Measurements from ENCODE around the gene PRPF40B.
"Not testable (repeated sequence)": the region's sequence is repeated elsewhere in the genome, so short reads cannot be mapped to it uniquely, and the experiment has no call there.

The PRPF40B gene

DNA sequence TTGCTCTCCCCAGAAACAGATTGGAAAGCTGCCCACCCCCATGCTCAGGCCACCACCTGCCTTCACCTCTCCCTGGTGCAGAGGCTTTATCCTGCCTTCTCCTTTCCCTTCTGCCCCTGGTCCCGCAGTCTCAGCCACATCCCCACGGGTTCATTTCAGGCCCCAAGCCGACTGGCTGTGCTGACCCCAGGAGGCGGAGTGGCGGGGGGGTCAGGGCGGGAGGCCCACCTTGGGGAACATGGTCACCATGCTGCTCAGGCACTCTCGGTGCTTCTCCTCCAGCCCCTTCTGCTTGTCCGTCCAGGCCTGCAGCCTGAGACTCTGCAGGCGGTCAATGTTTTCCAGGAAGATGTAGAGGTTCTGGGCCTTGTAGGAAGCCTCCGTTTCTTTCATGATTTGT is 24.8 kb upstream of the PRPF40B start:
- no peak overlapping the region for H3K4me3 Mint-ChIP-seq
- no peaks in the 10 kb centered on the region for H3K4me1 Mint-ChIP-seq (ENCODE audit: low read depth)
- H3K27me3 Mint-ChIP-seq, result no peaks in the 10 kb centered on the region
- no peaks in the 10 kb centered on the region for H3K36me3 Mint-ChIP-seq (ENCODE audit: low read depth)
- no peak overlapping the region for H3K27ac Mint-ChIP-seq
- no peaks in the 10 kb centered on the region for H3K9me3 Mint-ChIP-seq

- no peaks in the 10 kb centered on the region for H3K36me3 Mint-ChIP-seq (ENCODE audit: low read depth)
- no peaks in the 10 kb centered on the region for H3K27me3 Mint-ChIP-seq
- no peaks in the 10 kb centered on the region for H3K9me3 Mint-ChIP-seq
- H3K27ac Mint-ChIP-seq, result no peak overlapping the region
- no peaks in the 10 kb centered on the region for H3K4me1 Mint-ChIP-seq (ENCODE audit: low read depth)
- H3K4me3 Mint-ChIP-seq, result no peak overlapping the region
Observed at GRCh38 chr12:49599961-49600360, 23.4 kb upstream of the PRPF40B start.

DNA sequence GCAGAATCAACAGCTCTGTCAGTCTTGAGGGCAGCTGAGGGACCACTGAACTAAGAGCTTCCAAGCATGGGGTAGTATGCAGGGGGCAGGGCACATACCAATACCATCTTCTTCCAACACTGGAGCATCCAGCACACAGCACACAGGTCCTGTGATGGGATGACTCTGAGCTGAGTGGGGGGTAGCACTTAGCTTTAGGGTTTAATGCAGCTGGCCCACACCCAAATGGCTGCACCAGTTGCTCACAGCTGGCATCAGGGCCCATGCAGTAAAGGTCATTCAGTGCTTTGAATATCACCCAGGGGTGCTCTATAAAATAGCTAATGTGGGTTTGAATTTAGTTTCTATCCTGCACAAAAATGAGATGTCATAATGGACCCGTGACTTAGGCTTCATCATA is 19.6 kb upstream of the PRPF40B start:
- Mint-ChIP-seq H3K27ac (no peak overlapping the region), H3K9me3 (no peaks in the 10 kb centered on the region), H3K4me1 (ENCODE audit: low read depth) (no peaks in the 10 kb centered on the region), H3K27me3 (peaks cover 8% of the 10 kb centered on the region), H3K4me3 (no peak overlapping the region), H3K36me3 (ENCODE audit: low read depth) (no peaks in the 10 kb centered on the region)

- no peaks in the 10 kb centered on the region for H3K9me3 Mint-ChIP-seq
- no peak overlapping the region for H3K27ac Mint-ChIP-seq
- no peaks in the 10 kb centered on the region for H3K4me1 Mint-ChIP-seq (ENCODE audit: low read depth)
- peaks cover 8% of the 10 kb centered on the region for H3K27me3 Mint-ChIP-seq
- no peak overlapping the region for H3K4me3 Mint-ChIP-seq
- no peaks in the 10 kb centered on the region for H3K36me3 Mint-ChIP-seq (ENCODE audit: low read depth)
Observed at GRCh38 chr12:49604856-49605255, 18.5 kb upstream of the PRPF40B start.

DNA sequence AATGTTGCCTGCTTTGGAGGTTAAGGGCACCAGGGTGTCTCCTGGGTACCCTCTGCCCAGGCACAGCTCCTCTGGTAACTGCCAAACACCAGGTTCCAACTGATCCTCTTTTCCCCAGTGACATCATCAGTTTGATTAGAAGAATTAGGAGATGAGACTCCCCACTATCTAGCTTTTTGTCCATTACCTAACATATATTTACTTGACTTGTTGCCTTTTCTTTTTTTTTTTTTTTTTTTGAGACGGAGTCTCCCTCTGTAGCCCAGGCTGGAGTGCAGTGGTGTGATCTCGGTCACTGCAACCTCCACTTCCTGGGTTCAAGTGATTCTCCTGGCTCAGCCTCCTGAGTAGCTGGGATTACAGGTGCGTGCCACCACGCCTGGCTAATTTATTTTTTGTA is 17.8 kb upstream of the PRPF40B start, which contains the start of gene FAM186B:
Gene FAM186B, minus strand, starts transcription at position 101 of the 400 bp plus-strand sequence. CDS start 162 bp downstream, outside the sequence.
- H3K4me3 Mint-ChIP-seq; H3K36me3 Mint-ChIP-seq (ENCODE audit: low read depth); H3K27me3 Mint-ChIP-seq; H3K4me1 Mint-ChIP-seq (ENCODE audit: low read depth); H3K9me3 Mint-ChIP-seq; H3K27ac Mint-ChIP-seq: not testable (repeated sequence)

- Mint-ChIP-seq H3K27ac (no peak overlapping the region), H3K4me1 (ENCODE audit: low read depth) (no peaks in the 10 kb centered on the region), H3K36me3 (ENCODE audit: low read depth) (no peaks in the 10 kb centered on the region), H3K9me3 (no peaks in the 10 kb centered on the region), H3K4me3 (no peak overlapping the region), H3K27me3 (peaks cover 17% of the 10 kb centered on the region)
Observed at GRCh38 chr12:49609059-49609874, 14.1 kb upstream of the PRPF40B start.

- Mint-ChIP-seq H3K36me3 (ENCODE audit: low read depth) (no peaks in the 10 kb centered on the region), H3K4me1 (ENCODE audit: low read depth) (no peaks in the 10 kb centered on the region), H3K4me3 (no peak overlapping the region), H3K27ac (no peak overlapping the region), H3K9me3 (no peaks in the 10 kb centered on the region), H3K27me3 (peaks cover 21% of the 10 kb centered on the region)
Observed at GRCh38 chr12:49609875-49610154, 13.5 kb upstream of the PRPF40B start.

GRCh38 chr12:49610785-49611184 is 12.6 kb upstream of the PRPF40B start:
- not testable (repeated sequence) for H3K27ac Mint-ChIP-seq; H3K4me1 Mint-ChIP-seq (ENCODE audit: low read depth)

DNA sequence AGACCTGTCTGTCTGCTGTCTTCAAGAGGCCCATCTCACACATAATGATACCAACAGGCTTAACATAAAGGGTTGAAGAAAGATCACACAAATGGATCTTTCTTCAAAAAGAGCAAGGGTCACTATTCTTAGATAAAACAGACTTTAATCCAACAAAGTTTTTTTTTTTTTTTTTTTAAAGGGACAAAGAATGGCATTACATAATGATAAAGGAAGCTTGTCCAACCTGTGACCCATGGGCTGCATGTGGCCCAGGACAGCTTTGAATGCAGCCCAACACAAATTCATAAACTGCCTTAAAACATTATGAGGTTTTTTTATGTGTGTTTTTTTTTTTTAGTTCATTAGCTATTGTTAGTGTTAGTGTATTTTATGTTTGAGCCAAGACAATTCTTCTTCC is 11.2 kb upstream of the PRPF40B start:
- H3K4me1 Mint-ChIP-seq (ENCODE audit: low read depth), result peaks cover 13% of the 10 kb centered on the region
- H3K36me3 Mint-ChIP-seq (ENCODE audit: low read depth), result no peaks in the 10 kb centered on the region

More at GRCh38 chr12:49610785-49611184, 12.6 kb upstream of the PRPF40B start:
- H3K4me3 Mint-ChIP-seq; H3K36me3 Mint-ChIP-seq (ENCODE audit: low read depth); H3K9me3 Mint-ChIP-seq: not testable (repeated sequence)
- H3K27me3 Mint-ChIP-seq, result peaks cover 21% of the 10 kb centered on the region

DNA sequence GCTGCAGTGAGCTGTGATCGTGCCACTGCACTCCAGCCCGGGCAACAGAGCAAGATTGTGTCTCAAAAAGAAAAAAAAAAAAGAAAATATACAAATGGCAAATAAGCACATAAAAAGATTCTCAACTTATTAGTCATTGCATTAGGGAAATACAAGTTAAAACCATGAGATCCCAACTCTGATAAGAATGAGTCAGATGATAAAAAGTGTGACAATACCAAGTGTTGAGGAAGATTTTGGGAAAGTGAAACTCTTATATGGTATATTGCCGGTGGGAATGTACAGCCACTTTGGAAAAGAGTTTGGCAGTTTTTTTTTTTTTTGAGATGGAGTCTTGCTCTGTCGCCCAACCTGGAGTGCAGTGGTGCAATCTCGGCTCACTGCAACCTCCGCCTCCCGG is 7.6 kb upstream of the PRPF40B start:
- Mint-ChIP-seq H3K36me3 (ENCODE audit: low read depth) (no peaks in the 10 kb centered on the region), H3K4me3 (no peak overlapping the region), H3K9me3 (no peaks in the 10 kb centered on the region), H3K4me1 (ENCODE audit: low read depth) (peaks cover 17% of the 10 kb centered on the region), H3K27me3 (peaks cover 30% of the 10 kb centered on the region), H3K27ac (no peak overlapping the region)

More for the DNA sequence above, 11.2 kb upstream of the PRPF40B start:
- Mint-ChIP-seq H3K9me3 (no peaks in the 10 kb centered on the region), H3K27me3 (peaks cover 17% of the 10 kb centered on the region), H3K27ac (no peak overlapping the region), H3K4me3 (no peak overlapping the region)

DNA sequence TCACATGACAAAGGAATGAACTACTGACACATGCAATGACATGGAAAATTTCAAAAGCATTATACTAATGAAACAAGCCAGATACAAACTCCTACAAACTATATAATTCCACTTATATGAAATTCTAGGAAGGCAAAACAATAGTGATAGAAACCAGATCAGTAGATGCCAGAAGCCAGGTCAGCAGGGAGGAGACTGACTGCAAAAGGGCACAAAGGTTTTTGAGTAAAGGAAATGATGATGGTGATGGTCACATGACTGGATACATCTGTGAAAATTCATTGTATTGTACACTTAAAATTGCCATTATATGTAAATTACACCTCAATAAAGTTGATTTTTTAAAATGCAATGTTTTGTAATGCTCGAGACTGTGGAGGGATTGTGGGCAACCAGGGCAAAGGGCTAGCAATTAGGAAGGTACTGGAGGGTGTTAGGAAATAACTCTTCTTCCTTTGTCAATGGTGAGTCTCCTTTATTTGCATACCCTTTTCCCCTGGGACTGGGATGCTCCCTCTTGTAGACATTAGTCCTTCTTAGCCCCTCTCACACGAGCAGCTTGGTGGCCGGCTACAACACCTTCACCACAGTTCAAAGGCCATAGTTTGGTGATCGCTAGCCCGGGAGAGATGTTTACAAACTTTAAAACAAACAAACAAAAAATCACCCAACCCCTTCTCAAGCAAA is 6.7 kb upstream of the PRPF40B start:
- Mint-ChIP-seq H3K27ac (no peak overlapping the region), H3K4me3 (no peak overlapping the region), H3K27me3 (peaks cover 37% of the 10 kb centered on the region), H3K4me1 (ENCODE audit: low read depth) (peaks cover 26% of the 10 kb centered on the region), H3K36me3 (ENCODE audit: low read depth) (no peaks in the 10 kb centered on the region), H3K9me3 (no peaks in the 10 kb centered on the region)

DNA sequence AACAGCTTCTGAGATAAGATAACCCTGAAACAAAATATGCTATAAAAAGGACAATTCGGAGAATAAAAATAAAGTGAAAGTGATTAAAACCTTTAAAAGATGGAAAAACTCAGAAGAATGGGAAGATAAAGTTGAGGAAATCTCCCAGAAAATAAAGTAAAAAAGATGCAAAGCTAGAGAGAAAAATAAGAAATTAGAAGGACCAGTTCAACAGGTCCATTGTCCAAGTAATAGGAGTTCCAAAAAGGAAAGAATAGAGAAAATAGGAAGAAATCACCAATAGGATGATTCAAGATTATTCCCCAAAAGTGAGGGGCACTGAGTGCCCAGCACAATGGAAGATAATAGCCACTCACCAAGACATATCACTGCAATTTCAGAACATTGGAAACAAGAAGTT is 4.8 kb upstream of the PRPF40B start:
- no peak overlapping the region for H3K4me3 Mint-ChIP-seq

GRCh38 chr12:49619286-49619685 is 4.1 kb upstream of the PRPF40B start:
- H3K9me3 Mint-ChIP-seq, result no peaks in the 10 kb centered on the region
- peaks cover 31% of the 10 kb centered on the region for H3K27me3 Mint-ChIP-seq
- H3K27ac Mint-ChIP-seq, result no peak overlapping the region
- no peaks in the 10 kb centered on the region for H3K36me3 Mint-ChIP-seq (ENCODE audit: low read depth)
- H3K4me1 Mint-ChIP-seq (ENCODE audit: low read depth), result peaks cover 39% of the 10 kb centered on the region
- no peak overlapping the region for H3K4me3 Mint-ChIP-seq

More for the DNA sequence above, 4.8 kb upstream of the PRPF40B start:
- H3K4me1 Mint-ChIP-seq (ENCODE audit: low read depth), result peaks cover 39% of the 10 kb centered on the region
- no peak overlapping the region for H3K27ac Mint-ChIP-seq
- no peaks in the 10 kb centered on the region for H3K9me3 Mint-ChIP-seq
- no peaks in the 10 kb centered on the region for H3K36me3 Mint-ChIP-seq (ENCODE audit: low read depth)
- peaks cover 31% of the 10 kb centered on the region for H3K27me3 Mint-ChIP-seq

DNA sequence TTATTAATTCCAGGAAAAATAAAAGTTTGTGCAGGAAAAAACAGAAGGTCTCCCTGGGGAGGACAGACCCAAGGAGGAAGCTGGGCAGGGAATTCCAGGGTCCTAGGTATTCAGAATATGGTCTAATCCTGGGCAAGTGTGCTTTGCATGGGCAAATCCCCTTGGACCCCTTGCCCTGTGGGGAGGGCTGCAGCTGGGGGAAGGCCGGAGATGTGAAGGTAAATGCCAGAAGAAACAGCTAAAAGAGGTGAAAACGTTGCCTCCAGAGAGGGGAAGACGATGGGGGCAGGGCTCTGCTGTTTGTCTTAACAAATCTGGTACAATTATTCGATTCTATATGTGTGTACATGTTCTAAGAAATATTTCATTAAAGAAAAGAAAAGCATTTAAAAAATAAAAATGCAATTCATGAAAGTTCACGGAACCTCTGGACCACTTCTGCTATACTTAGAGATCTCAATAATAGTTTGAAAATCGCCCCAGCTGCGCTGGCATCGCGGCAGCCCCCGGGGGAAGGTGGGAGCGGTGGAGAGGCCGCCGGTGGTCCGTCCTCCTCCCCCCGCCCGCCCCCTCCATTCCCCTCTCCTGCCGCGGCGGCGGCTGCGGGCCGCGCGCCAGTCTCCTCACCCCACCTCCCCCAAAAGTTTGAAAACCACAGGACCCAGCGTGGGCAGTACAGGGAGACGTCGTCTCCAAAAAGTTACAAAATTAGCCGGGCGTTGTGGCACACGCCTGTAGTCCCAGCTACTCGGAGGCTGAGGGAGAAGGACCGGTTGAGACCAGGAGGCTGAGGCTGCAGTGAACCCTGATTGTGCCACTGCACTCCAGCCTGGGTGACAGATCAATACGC is 1.5 kb upstream of the PRPF40B start:
- Mint-ChIP-seq H3K9me3 (no peaks in the 10 kb centered on the region), H3K27ac (peak overlapping the region; percentile 86), H3K4me1 (ENCODE audit: low read depth) (peaks cover 26% of the 10 kb centered on the region), H3K4me3 (peak overlapping the region; percentile 83), H3K27me3 (peaks cover 28% of the 10 kb centered on the region), H3K36me3 (ENCODE audit: low read depth) (no peaks in the 10 kb centered on the region)

All from stimulated activated naive CD8-positive, alpha-beta T cell treated with anti-CD3 and anti-CD28 coated beads, Interleukin-15, Interleukin-2, amounts not matched to agents 100 ng/mL and 50 ng/mL, for 24 hours (primary cell).